KBM-7 (cell line): ENCODE results near the gene KRIT1.
A peak's percentile ranks its signal among the peaks of the same experiment; 100 is the strongest.
"Not testable (repeated sequence)": the region's sequence is repeated elsewhere in the genome, so short reads cannot be mapped to it uniquely, and the experiment has no call there.

Experiments
- DNase-seq: peaks from one replicate; pipeline ENCODE4 v3.0.0-alpha.2; 2015
- in situ Hi-C: fragments of 300-500 bp; cut with MboI; formaldehyde crosslinking; loops from 2 replicates; pipeline ENCODE4 v1.14.3; 2020; ENCODE audit warnings: low sequenced_read_pairs, low pct_unique_long_range_greater_than_20kb, mixed read lengths

Gene KRIT1

GRCh38 chr7:92253251-92253650, 7.5 kb upstream of the KRIT1 start:
- no peak for DNase-seq
- in situ Hi-C loops: no loop called here

DNA sequence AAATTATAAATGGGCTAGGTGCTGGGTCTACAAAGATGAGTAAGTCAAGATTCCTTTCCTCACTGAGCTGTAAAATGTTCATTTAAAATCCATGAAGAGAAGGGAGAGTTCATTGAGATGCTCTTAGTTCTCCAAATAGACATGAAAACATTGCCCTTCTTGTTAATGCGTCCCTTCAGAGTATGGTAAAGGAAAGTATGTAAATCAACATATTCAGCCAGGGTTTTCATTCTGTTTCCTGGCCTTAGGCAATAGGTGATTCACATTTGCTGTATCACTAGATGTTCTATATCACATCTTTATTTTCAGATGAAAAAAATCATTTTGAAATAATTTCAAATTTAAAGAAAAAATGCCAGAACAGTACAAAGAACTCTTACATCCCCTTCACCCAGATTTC, 5.5 kb upstream of the KRIT1 start:
- no peak for DNase-seq
- in situ Hi-C loops: no loop called here

DNA sequence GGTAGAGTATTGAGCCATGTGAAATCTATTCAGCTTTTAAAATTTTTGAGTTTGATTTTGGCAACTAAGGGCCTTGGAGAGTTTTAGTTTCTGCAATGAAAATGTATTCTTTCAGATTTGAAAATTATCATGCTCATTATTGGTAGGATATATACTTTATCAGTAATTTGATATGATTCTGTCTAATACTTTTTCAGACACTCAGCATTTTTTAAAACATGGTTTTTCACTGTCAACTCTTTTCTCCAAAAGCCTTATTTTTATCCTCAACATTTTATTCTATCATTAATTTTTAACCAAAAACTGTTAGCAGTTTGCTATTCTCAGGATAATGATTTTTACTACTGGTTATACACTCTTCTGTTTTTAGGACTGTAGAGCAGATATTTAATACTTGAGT, 4.9 kb upstream of the KRIT1 start:
- DNase-seq: no peak
- in situ Hi-C loops: no loop called here

GRCh38 chr7:92246360-92247101, 817 bp upstream of the KRIT1 start:
- in situ Hi-C loops: no loop called here
- DNase-seq: peak; percentile 57

- DNase-seq: no peak
- in situ Hi-C loops: no loop called here
Measured at GRCh38 chr7:92244808-92245486, 767 bp downstream of the KRIT1 start.

- in situ Hi-C loops: no loop called here
- no peak for DNase-seq
Measured at GRCh38 chr7:92242972-92243371, 2.7 kb downstream of the KRIT1 start.

- in situ Hi-C loops: no loop called here
- DNase-seq: no peak
Measured at GRCh38 chr7:92230547-92230946, 15.2 kb downstream of the KRIT1 start.

DNA sequence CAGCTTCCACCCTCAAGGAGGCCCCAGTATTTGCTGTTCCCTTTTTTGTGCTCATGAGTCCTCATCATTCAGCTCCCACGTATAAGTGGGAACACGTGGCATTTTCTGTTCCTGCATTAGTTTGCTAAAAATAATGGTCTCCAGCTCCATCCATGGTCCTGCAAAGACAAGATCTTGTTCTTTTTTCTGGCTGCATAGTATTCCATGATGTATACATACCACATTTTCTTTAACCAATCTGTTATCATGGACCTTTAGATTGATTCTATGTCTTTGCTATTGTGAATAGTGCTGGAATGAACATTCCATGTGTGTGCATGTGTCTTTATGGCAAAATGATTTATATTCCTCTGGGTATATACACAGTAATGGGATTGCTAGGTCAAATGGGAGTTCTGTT, 17.0 kb downstream of the KRIT1 start:
- no peak for DNase-seq
- in situ Hi-C loops: no loop called here

DNA sequence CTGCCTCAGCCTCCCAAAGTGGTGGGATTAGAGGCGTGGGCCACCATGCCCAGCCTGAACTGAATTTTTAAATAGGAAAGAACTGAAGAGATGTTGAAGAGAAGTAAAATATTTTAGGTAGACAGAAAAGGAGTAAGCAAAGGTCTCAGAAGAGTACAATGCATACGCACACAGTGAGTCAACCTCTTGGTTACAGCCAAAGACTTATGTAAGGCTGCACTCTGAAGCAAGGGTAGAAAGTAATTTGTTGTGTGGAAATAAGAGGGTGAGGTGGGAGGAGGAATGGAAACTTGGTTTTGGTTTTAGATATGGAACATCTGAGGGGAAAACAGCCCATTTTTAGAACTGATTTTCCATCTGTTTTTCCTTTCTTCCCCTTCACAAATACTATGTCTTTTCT, 17.6 kb downstream of the KRIT1 start:
- in situ Hi-C loops: no loop called here
- no peak for DNase-seq

DNA sequence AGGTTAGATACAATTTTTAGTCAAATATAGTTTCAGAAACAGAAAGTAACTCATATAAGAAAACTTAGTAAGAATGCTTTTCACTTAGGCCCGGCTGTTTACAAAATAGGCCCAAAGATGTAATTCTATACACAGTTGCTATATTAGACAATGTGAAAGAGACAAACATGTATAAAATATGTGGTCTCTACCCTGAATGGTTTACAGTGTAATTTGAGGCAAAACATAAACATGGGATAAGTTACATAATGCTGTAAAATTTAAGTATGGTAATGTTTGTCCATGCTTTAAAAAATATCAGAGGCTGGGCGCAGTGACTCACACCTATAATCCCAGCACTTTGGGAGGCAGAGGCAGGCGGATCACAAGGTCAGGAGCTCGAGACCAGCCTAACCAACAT, 18.7 kb downstream of the KRIT1 start:
- in situ Hi-C loops: no loop called here
- DNase-seq: no peak

- no peak for DNase-seq
- in situ Hi-C loops: no loop called here
Measured at GRCh38 chr7:92221766-92222165, 23.9 kb downstream of the KRIT1 start.

DNA sequence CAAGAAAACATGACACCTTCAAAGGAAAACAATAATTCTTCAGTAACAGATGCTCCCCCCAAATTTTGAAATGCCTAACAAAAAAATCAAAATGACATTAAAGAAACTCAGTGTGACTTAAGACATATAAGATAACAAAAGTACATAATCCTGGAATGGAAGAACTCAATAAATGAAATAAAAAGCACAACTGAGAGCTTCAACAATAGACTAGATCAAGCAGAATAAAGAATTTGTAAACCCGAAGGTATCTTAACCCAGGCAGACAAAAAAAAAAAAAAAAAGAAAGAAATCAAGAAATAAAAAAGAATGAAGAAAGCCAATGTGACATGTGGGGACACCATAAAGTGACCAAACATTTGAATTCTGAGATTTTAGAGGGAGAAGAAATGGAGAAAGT, 39.0 kb downstream of the KRIT1 start:
- in situ Hi-C loops: no loop called here
- DNase-seq: peak; percentile 7

- no peak for DNase-seq
Measured at GRCh38 chr7:92205987-92206386, 39.7 kb downstream of the KRIT1 start.

GRCh38 chr7:92200791-92201190, 44.9 kb downstream of the KRIT1 start:
- no peak for DNase-seq
- in situ Hi-C loops: no loop called here

More at GRCh38 chr7:92205987-92206386, 39.7 kb downstream of the KRIT1 start:
- in situ Hi-C loops: no loop called here

GRCh38 chr7:92192326-92192725, 53.4 kb downstream of the KRIT1 start:
- in situ Hi-C loops: no loop called here
- DNase-seq: no peak

DNA sequence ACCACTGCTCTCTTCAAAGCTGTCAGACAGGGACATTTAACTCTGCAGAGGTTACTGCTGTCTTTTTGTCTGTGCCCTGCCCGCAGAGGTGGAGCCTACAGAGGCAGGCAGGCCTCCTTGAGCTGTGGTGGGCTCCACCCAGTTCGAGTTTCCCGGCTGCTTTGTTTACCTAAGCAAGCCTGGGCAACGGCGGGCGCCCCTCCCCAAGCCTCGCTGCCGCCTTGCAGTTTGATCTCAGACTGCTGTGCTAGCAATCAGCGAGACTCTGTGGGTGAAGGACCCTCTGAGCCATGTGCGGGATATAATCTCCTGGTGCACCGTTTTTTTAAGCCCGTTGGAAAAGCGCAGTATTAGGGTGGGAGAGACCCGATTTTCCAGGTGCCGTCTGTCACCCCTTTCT, 56.5 kb downstream of the KRIT1 start:
- DNase-seq, in situ Hi-C loops: not testable (repeated sequence)

- in situ Hi-C loops, DNase-seq: not testable (repeated sequence)
Measured at GRCh38 chr7:92184294-92184693, 61.4 kb downstream of the KRIT1 start.

DNA sequence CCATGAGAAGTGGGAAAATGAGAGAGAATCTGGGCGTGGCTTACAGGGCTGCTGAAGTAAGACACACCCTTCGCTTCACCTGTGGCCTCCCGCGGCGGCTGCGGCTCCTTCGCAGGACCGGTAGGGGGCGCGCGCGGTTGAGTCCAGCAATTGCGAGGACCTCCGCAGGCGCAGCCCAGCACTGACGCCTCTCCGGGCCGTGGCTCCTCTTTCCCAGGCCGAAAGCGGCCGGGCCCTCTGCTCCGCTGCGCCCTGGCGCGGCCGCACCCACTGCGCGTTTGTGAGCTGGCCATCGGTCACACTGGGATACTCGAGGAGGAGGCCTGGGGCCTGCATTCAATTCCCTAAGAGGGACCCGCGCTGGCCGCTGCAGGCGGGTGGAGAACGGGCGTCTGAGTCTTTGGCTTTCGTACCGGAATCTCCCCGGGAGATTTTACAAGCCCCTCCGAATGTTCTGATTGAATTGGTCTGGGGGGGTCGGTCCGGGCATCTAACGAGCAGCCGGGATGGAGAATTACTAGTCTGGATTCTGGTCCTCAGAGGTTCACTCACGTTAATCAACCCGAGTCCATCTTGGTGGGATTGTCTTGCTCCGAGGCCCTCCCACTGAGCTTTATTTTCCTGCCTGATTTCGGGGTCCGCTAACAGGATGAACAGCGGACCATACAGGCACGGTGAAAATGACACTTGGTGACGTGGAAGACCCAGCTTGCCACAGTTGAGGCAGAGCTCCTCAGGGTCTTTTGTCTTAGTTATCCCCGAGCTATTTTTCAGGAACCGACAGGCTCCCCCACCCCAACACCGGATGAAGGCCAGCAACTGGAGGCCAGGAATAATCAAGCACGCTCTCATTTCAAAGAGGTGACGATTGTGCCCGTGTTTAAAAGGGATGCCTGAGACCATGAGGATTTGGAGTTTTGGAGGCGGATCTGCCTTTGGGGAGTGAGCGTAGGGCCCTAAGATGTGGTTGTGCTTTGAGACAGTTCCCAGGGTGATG, 66.5 kb downstream of the KRIT1 start, which contains the start of gene LRRD1:
LRRD1 (minus strand) TSS at position 215 of the 997 bp plus-strand sequence. CDS start 13,940 bp downstream, outside the sequence.
- DNase-seq: peak; percentile 88
- in situ Hi-C loops: no loop called here

- in situ Hi-C loops: no loop called here
Measured at GRCh38 chr7:92177362-92177761, 68.4 kb downstream of the KRIT1 start.

More at GRCh38 chr7:92177362-92177761, 68.4 kb downstream of the KRIT1 start:
- no peak for DNase-seq
